ENCODE results near the gene ZSWIM1.

Gene ZSWIM1

DNA sequence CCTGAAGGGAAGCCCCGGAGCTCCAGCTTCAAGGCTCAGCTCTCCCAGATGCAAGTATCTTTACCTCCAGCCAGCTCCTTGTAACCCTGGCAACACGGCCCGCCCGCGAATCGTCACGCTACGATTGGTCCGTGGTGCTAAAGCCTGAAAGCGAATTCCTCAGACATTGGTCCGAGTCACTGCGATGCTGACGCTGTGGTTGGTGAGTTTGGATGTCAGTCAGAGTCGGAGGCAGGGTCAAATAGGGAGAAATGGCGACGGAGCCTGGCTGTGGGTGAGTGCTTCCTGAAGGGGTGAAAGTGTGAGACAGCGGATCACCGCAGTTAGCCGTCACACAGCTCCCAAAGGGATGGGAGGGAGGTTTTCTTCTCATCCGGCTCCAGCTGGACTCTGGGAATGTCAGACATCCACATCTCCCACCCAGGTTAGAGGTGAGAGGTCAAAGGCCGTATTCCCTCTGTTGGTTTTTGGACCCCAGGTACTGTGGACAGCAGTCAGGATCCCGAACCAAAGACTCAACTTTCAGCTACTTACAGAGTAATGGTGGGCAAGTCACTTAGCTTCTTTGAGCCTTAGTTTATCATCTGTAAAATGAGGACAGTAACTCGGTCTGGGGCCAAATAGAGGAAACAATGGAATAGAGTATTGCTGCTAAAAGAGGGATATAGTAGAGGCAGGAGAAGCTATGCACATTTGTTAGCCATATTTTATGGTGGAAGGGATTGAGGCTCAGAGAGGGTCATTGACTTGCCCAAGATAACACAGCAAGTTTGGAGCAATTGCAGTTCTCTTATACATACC, at the start of gene ZSWIM1:
ZSWIM1 (plus strand) TSS at position 240 of the 801 bp plus-strand sequence. CDS start 1,366 bp downstream, outside the sequence.
- Mint-ChIP-seq H3K27me3 (no peaks in the 10 kb centered on the region), H3K9me3 (no peaks in the 10 kb centered on the region), H3K4me3 (peak within 1 kb of the TSS; percentile 91), H3K36me3 (peaks cover 13% of the 10 kb centered on the region), H3K4me1 (peaks cover 45% of the 10 kb centered on the region), H3K27ac (peak within 1 kb of the TSS; percentile 91)

DNA sequence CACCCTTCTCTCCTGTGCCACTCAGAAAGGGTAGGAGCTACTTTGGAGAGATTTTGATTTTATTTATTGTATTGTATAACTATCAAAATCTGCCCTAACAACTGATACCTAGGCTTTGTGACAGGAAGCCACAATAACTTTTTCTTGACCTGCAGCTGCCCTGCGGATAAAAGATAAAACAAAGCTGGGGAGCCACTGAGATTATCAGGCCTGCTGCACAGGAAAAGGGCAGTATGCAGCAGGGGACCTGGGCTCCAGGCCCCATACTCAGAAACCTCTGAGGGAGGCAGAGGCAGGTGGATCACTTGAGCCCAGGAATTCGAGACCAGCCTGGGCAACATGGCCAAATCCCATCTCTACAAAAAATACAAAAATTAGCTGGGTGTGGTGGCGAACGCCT, 48.4 kb upstream of the ZSWIM1 start:
- H3K9me3 Mint-ChIP-seq, result no peaks in the 10 kb centered on the region
- no peak overlapping the region for H3K27ac Mint-ChIP-seq
- peaks cover 8% of the 10 kb centered on the region for H3K4me1 Mint-ChIP-seq
- H3K27me3 Mint-ChIP-seq, result no peaks in the 10 kb centered on the region
- H3K4me3 Mint-ChIP-seq, result peak overlapping the region; percentile 86
- no peaks in the 10 kb centered on the region for H3K36me3 Mint-ChIP-seq

DNA sequence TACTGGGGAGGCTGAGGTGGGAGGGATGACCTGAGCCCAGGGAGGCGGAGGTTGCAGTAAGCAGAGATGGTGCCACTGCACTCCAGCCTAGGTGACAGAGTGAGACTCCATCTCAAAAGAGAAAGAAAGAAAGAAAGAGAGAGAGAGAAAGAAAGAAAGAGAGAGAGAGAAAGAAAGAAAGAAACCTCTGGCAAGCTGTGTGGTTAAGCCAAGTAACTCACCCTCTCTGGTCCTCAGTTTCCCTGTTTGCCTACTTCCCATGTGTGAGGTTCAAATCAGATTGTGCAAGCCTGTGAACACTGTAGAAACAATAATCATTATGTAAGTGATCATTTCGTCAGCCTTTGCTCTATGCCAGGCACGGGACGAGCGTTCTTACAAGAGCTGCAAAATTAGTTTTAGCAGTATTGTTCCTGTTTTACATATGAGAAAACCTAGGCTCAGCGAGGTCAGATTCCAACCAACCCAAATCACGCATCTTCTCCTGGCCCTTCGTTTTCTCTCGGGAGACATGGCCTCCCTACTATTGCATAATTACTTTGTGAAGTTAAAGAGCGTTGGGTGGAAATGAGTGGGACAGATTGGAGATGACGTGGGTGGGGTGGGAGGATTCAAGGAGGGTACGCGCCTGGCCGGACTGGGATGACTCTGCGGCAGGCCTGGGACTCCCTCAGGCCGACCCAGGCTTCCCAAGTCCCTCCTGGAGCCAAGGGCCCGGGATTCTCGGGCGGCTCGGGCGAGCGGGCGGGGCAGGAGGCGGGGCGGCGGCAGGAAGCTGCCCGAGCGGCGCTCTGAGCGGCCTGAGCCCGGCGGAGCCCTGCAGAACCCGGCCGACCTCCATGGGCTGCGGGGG, 47.8 kb upstream of the ZSWIM1 start, which contains the start of gene SNX21:
SNX21 (plus strand) TSS at position 770 of the 853 bp plus-strand sequence. CDS start 121 bp downstream, outside the sequence.
- H3K27me3 Mint-ChIP-seq, result no peaks in the 10 kb centered on the region
- H3K27ac Mint-ChIP-seq, result peak within 1 kb of the TSS; percentile 82
- H3K4me1 Mint-ChIP-seq, result peaks cover 8% of the 10 kb centered on the region
- no peaks in the 10 kb centered on the region for H3K36me3 Mint-ChIP-seq
- H3K4me3 Mint-ChIP-seq, result peak within 1 kb of the TSS; percentile 86
- no peaks in the 10 kb centered on the region for H3K9me3 Mint-ChIP-seq

DNA sequence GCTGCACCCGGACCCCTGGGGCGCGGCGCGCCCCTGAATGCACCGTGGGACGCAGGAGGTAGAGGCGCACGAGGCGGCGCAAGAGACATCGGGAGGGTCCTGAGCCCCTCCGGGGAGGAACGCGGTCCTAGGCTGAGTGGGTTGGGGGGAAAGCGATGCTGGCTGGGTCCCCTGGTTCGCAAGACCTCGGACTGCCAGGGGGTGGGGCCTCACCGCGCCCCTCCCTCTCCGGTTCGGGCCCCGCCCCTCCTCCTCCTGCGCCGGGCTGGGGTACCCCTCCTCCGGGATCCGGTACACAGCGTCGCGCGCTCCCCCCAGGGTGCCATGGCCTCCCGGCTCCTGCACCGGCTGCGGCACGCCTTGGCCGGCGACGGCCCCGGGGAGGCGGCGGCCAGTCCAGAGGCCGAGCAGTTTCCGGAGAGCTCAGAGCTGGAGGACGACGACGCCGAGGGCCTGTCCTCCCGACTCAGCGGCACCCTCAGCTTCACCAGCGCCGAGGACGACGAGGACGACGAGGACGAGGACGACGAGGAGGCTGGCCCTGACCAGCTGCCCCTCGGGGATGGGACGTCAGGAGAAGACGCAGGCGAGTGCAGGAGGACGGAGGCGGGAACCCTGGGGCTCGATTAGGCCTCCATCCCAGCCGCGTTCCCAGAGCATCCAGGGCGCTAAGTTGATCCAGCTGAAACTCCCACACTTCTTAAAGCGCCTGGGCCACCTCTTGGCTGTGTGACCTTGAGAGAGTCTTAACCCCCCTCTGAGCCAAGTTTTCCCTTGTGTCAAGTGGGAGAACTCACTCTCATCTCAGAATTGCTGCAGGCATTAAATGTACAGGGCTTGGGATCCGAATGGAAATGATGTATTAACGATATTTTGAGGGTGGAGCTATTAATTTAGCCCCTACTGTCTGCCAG, 46.9 kb upstream of the ZSWIM1 start:
- H3K4me1 Mint-ChIP-seq, result peaks cover 8% of the 10 kb centered on the region
- H3K9me3 Mint-ChIP-seq, result no peaks in the 10 kb centered on the region
- no peaks in the 10 kb centered on the region for H3K27me3 Mint-ChIP-seq

DNA sequence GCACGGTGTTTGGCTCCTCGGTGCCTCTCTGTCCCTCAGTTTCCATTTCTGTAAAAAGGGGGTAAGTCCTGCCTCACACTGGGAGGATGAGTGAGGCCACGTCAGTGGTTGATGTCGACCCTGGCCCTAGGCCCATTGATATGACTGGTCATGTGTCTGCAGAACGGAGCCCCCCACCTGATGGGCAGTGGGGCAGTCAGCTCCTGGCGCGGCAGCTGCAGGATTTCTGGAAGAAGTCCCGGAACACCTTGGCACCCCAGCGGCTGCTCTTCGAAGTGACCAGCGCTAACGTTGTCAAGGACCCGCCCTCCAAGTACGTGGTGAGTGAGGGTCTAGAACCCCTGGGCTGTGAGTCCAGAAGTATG, 46.2 kb upstream of the ZSWIM1 start:
- Mint-ChIP-seq H3K27ac (no peak overlapping the region), H3K27me3 (no peaks in the 10 kb centered on the region), H3K9me3 (no peaks in the 10 kb centered on the region), H3K4me3 (peak overlapping the region; percentile 58), H3K4me1 (peaks cover 8% of the 10 kb centered on the region), H3K36me3 (no peaks in the 10 kb centered on the region)

More for the DNA sequence above, 46.9 kb upstream of the ZSWIM1 start:
- H3K36me3 Mint-ChIP-seq, result no peaks in the 10 kb centered on the region
- no peak overlapping the region for H3K27ac Mint-ChIP-seq
- peak overlapping the region; percentile 58 for H3K4me3 Mint-ChIP-seq

DNA sequence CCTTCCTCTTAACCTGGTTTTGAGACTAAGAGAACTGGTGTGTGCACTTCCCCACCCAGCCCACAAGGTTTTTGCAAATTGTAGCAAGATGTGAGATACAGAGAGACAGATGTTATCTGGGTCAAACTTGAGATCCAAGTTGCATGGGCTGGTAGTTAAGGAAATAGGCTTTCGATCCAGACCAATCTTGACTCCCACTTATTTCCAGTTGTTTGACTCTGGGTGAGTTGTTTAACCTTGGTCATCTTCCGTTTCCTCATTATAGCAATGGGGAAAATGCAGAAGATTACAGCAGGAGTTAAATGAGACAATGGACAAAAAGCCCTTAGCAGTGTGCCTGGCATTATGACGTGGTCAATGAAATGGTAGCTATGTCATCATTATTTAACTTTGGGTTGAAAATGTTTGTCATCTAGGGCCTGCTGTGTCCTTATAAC, 45.7 kb upstream of the ZSWIM1 start:
- no peaks in the 10 kb centered on the region for H3K27me3 Mint-ChIP-seq
- no peaks in the 10 kb centered on the region for H3K36me3 Mint-ChIP-seq
- no peak overlapping the region for H3K4me3 Mint-ChIP-seq
- H3K4me1 Mint-ChIP-seq, result peaks cover 8% of the 10 kb centered on the region
- H3K27ac Mint-ChIP-seq, result no peak overlapping the region
- H3K9me3 Mint-ChIP-seq, result no peaks in the 10 kb centered on the region

DNA sequence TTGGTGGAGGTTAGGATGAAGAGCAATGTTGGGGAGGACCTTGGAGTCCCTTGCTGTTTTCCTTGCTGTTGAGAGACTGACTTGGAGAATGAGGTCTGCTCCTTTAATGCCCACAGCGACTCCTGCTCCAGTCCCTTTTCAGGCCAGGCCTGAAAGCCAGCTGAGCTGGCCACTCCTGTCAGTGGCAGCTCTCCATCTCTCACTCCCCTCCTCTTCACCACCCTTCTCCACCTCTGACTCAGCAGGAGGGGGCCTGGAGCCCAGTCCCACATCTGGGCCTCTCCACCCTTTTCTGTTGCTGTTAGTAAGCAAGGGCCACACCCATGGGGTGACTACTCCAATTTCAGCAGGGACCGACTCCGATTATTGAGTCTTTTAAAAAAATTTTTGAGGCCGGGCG, 45.2 kb upstream of the ZSWIM1 start:
- no peak overlapping the region for H3K27ac Mint-ChIP-seq
- no peaks in the 10 kb centered on the region for H3K27me3 Mint-ChIP-seq
- H3K4me1 Mint-ChIP-seq, result peaks cover 8% of the 10 kb centered on the region
- no peaks in the 10 kb centered on the region for H3K36me3 Mint-ChIP-seq
- no peak overlapping the region for H3K4me3 Mint-ChIP-seq
- no peaks in the 10 kb centered on the region for H3K9me3 Mint-ChIP-seq

DNA sequence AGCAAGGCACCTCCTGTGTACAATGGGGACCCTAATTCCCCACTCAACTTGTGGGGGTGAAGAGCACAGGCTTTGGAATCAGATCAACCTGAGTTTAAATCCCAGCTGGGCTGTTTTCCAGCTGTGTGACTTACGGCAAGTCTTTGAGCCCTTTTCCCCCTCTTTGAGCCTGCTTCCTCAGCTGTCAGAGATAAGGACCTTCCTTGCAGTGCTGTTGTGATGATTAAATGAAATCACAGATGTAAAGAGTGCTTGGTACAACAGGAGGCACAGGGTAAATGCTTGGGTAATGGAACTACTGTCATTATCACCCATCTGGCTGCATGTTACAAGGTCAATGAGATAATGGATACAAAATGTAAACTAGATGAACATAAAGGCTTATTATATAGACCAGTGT, 44.2 kb upstream of the ZSWIM1 start:
- no peaks in the 10 kb centered on the region for H3K9me3 Mint-ChIP-seq
- peaks cover 8% of the 10 kb centered on the region for H3K4me1 Mint-ChIP-seq
- no peak overlapping the region for H3K4me3 Mint-ChIP-seq
- H3K27ac Mint-ChIP-seq, result no peak overlapping the region
- H3K36me3 Mint-ChIP-seq, result no peaks in the 10 kb centered on the region
- no peaks in the 10 kb centered on the region for H3K27me3 Mint-ChIP-seq

DNA sequence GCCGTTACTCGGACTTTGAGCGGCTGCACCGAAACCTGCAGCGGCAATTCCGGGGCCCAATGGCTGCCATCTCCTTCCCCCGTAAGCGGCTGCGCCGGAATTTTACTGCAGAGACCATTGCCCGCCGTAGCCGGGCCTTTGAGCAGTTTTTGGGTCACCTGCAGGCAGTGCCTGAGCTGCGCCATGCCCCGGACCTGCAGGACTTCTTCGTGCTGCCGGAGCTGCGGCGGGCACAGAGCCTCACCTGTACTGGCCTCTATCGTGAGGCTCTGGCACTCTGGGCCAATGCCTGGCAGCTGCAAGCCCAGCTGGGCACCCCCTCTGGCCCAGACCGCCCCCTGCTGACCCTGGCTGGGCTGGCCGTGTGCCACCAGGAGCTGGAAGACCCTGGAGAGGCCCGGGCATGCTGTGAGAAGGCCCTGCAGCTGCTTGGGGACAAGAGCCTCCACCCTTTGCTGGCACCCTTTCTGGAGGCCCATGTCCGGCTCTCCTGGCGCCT, 40.3 kb upstream of the ZSWIM1 start:
- Mint-ChIP-seq H3K27ac (no peak overlapping the region), H3K36me3 (peaks cover 1% of the 10 kb centered on the region), H3K4me3 (no peak overlapping the region), H3K4me1 (no peaks in the 10 kb centered on the region), H3K9me3 (no peaks in the 10 kb centered on the region), H3K27me3 (no peaks in the 10 kb centered on the region)

DNA sequence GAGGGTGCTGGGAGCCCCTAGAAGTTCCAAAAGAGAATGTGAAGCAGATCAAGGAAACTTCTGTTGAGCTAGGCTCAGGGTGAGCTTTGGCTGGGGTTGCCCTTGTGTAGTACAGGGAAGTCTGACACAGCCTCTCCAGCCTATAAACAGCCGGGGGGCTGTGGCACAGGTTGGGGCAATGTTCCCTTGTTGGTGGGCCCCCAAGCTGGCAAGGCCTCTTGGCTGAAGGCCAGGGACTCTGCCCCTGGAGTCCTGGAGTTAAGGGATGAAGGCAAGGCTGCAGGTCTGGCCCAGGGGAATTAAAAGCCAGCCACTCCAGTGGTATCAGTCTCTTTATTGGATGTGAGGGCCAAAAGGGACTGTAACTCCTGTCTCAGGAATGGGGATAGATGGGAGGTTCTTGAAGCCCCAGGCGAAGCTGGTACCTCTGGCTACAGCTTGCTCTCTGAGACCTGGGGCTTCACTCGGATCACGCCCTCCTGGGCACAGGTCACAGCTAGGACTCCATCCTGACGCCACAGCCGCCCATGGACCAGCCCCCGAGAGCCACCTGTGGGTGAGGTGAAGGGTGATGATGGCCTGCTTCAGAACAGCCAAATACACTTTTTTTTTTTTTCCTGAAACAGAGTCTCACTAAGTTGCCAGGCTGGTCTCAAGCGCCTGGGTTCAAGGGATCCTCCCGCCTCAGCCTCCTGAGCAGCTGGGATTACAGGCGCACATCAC, 39.5 kb upstream of the ZSWIM1 start:
- Mint-ChIP-seq H3K36me3 (peaks cover 1% of the 10 kb centered on the region), H3K9me3 (no peaks in the 10 kb centered on the region), H3K4me3 (no peak overlapping the region), H3K27ac (no peak overlapping the region), H3K27me3 (no peaks in the 10 kb centered on the region), H3K4me1 (no peaks in the 10 kb centered on the region)

DNA sequence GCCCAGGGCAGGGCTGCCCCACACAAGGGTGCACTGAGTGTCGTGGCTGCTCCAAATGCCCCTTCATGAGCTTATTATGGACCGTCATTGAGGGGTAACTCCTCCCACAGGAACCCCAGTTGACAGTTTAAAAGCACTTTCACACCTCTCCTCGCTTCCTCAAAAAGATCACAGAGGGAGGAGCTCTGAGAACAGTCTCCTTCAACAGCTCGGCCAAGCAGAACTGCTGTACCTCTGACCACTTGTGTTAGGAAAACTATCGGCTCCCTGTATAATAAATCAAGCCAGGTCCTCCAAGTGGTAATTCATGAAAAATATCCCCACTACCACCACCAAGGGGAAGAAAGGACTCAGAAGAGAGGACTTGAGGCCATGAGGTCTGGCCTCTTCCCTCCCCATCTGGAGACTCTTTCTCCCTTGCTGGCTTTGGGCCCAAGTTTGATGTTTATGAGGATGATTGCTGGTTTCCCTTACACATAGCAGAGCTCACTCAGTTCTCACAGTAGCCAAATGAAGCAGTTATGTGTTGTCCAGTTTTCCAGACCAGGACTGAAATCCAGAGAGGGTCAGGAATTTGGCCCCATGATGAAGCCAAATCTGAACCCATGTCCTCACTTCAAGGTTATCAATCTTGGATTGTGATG, 38.7 kb upstream of the ZSWIM1 start:
- Mint-ChIP-seq H3K27ac (no peak overlapping the region), H3K36me3 (peaks cover 1% of the 10 kb centered on the region), H3K9me3 (no peaks in the 10 kb centered on the region), H3K4me3 (no peak overlapping the region), H3K4me1 (no peaks in the 10 kb centered on the region), H3K27me3 (no peaks in the 10 kb centered on the region)

DNA sequence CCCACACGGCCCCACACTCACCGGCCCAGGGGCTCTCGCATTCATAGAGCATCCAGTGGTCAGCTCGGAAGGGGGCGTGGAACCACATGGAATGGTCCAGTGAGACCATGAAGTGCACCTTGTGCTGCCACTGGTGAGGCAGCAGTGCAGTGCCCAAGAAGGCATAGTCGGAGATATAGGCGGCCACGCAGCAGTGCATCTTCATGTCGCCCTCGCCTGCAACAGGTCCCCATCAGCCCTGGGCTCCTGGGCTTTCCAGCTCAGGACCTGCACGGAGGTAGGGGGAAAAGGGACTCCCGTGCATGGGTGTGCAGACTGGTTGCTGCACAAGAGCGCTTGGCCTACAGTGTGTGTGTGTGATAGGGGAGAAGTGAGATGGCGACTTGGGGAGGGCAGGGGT, 37.5 kb upstream of the ZSWIM1 start:
- Mint-ChIP-seq H3K9me3 (no peaks in the 10 kb centered on the region), H3K36me3 (peaks cover 1% of the 10 kb centered on the region), H3K27me3 (no peaks in the 10 kb centered on the region), H3K4me3 (no peak overlapping the region), H3K27ac (no peak overlapping the region), H3K4me1 (peaks cover under 1% of the 10 kb centered on the region)

DNA sequence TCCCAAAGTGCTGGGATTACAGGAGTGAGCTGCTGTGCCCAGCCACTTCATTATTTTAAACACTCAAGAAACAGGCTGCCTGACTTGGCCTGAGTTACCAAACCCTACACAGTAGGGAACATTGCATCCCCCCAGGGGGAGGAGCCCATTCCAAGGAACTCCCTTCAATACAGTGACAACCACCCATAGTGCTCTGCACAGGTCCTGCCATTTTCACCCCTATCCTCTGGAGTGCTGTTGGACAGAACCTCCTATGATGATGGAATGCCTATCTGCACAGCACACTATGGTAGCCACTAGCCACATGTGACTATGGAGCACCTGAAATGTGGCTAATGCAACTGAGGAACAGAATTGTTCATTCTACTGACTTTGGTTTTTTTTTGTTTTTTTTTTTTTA, 35.6 kb upstream of the ZSWIM1 start:
- Mint-ChIP-seq H3K9me3 (no peaks in the 10 kb centered on the region), H3K27me3 (no peaks in the 10 kb centered on the region), H3K36me3 (peaks cover 1% of the 10 kb centered on the region), H3K27ac (no peak overlapping the region), H3K4me1 (peaks cover 3% of the 10 kb centered on the region), H3K4me3 (no peak overlapping the region)

DNA sequence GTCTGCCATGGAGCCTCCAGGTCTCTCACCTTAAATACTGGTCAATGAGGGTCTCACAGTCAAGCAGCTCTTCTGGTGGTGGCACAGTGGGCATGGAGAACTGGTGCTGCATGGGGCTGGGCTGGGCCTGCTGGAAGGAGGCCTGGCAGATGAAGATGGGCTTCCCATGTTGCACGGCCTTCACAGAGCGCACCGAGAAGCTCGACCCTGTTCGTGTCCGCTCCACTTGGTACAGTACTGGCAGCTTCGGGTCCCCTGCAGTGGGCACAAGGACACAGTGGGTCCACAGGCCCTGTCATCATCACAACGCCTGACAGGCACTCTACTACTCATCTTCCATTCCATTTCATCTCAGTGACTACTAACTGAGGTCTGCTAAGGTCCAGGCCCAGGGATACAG, 32.6 kb upstream of the ZSWIM1 start:
- Mint-ChIP-seq H3K4me3 (no peak overlapping the region), H3K27ac (no peak overlapping the region), H3K36me3 (peaks cover 6% of the 10 kb centered on the region), H3K4me1 (peaks cover 6% of the 10 kb centered on the region), H3K9me3 (no peaks in the 10 kb centered on the region), H3K27me3 (no peaks in the 10 kb centered on the region)
